Activated CD4-positive, alpha-beta T cell treated with anti-CD3 and anti-CD28 coated beads, Interleukin-10, Interleukin-2, amounts not matched to agents 100 ng/mL and 50 ng/mL, durations not matched to agents 16 hours and 8 hours (primary cell): ENCODE results near the gene ENTPD2.
"Not testable (repeated sequence)": the region's sequence is repeated elsewhere in the genome, so short reads cannot be mapped to it uniquely, and the experiment has no call there.

Source experiments
- DNase-seq: peaks from one replicate; pipeline ENCODE4 v3.0.0-alpha.2; 2020

ENTPD2 gene

GRCh38 chr9:137044037-137044436 lies 9.8 kb downstream of the ENTPD2 start:
- no peak for DNase-seq

- DNase-seq = no peak
Measured at GRCh38 chr9:137042751-137043727, 10.8 kb downstream of the ENTPD2 start.

- DNase-seq = no peak
Measured at GRCh38 chr9:137041124-137041523, 12.7 kb downstream of the ENTPD2 start.

- no peak for DNase-seq
Measured at GRCh38 chr9:137040568-137040967, 13.3 kb downstream of the ENTPD2 start.

- no peak for DNase-seq
Measured at GRCh38 chr9:137039611-137040366, 14.1 kb downstream of the ENTPD2 start.

- DNase-seq = no peak
Measured at GRCh38 chr9:137038916-137039315, 14.9 kb downstream of the ENTPD2 start.

GRCh38 chr9:137037483-137037882 lies 16.4 kb downstream of the ENTPD2 start:
- DNase-seq = no peak

GRCh38 chr9:137037035-137037434 lies 16.8 kb downstream of the ENTPD2 start:
- DNase-seq = no peak

GRCh38 chr9:137035937-137036336 lies 17.9 kb downstream of the ENTPD2 start:
- no peak for DNase-seq

- DNase-seq = no peak
Measured at GRCh38 chr9:137035507-137035834, 18.4 kb downstream of the ENTPD2 start.

- peak; percentile 97 for DNase-seq
Measured at GRCh38 chr9:137034709-137035506, 19.0 kb downstream of the ENTPD2 start.

GRCh38 chr9:137034039-137034708 lies 19.7 kb downstream of the ENTPD2 start:
- DNase-seq = no peak

GRCh38 chr9:137033481-137033880 lies 20.4 kb downstream of the ENTPD2 start:
- not testable (repeated sequence) for DNase-seq

- DNase-seq = peak; percentile 75
Measured at GRCh38 chr9:137032858-137033257, 21.0 kb downstream of the ENTPD2 start.

GRCh38 chr9:137031904-137032640 lies 21.8 kb downstream of the ENTPD2 start, which contains the start of gene FUT7:
Gene FUT7, minus strand, starts transcription at chr9:137032088. Its CDS starts 97 bp downstream, at chr9:137031991.
- DNase-seq = peak; percentile 89

GRCh38 chr9:137030538-137031527 lies 23.0 kb downstream of the ENTPD2 start:
- DNase-seq = peak; percentile 93

- DNase-seq = peak; percentile 56
Measured at GRCh38 chr9:137030006-137030405, 23.9 kb downstream of the ENTPD2 start.

GRCh38 chr9:137029058-137029936 lies 24.6 kb downstream of the ENTPD2 start:
- DNase-seq = peak; percentile 91
